Regular cardiac myocyte (primary cell): ENCODE measurements around the gene MAGEL2. TPM values are rescaled to one million over a fixed set of nuclear protein-coding genes. Genes with fewer than 3 reads are reported as not detected.

Experiments used
- total RNA-seq: library from RNA; depleted of rRNA; stranded (reverse); fragments of >200 nt; gene quantifications from 2 replicates; pipeline ENCODE4 v1.2.3, GENCODE V29; 2014

The MAGEL2 gene
- under 0.01 TPM in 2 replicates for total RNA-seq

DNA sequence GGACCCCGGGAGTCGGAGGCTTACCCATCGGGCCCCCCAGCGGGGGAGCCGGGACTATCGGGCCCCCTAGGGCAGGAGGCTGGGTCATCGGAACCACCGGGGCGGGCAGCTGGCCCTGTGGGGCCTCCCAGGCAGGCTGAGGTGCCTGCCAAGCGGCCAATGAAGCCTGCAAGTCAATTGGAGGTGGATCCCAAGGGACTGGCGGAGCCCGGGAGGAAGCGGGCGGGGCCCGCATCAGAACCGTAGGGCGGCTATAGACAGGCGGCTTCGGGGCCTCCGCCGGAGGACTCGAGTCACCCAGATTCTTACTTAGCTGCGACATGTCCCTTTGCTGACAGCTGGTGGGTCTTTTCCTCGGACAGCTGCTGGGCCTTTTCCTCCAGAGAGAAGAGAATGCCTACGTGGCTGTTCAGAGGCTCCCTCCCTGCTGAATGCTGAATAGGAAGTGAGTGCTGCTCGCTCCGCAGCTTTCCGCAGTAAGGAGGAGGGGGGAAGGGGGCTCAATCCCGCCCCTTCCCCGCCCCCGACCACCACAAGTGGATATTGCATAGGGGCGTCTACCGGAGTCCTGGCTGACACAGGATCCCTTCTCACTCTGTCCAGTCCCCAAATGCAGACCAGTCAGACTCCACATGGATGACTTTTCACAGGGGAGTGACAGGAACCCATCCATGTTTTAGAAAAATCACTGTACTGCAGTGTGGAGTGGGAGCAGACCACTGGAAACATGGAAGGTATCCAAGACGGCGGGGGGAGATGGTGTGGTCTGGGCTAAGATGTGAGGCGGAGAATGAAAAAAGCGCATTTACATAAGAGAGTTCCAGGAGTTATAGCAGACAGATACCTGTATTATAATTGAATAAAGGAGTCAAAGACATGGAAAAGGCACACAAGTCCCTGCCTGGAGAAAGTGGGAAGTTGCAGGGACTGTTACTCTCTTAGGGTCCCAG, at the start of gene MAGEL2:
Gene MAGEL2, minus strand, starts transcription at position 447 of the 950 bp plus-strand sequence. Its CDS starts 125 bp downstream, at position 322.

DNA sequence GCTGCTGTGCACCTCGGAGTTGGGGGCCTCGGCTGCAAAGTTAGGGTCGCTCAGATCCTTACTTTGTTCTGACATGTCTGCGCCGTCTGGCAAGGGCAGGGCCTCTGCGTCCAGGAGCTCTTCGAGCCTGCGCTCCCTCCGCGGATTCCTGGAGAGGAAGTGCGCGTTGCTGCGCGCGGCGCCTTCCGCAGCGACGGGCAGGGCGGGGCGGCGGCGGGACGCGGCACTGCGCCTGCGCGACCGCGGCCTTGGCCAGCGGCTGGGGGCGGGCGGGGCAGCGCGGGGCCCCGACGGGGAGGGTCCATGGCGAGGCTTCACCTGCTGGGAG, 39.4 kb upstream of the MAGEL2 start, which contains the start of gene NDN:
Gene NDN, minus strand, starts transcription at position 163 of the 328 bp plus-strand sequence. Its CDS starts 88 bp downstream, at position 75.

Other genes starting within 250 kb of the MAGEL2 start
- gene GOLGA6L2, start 200.6 kb downstream of the MAGEL2 start, total RNA-seq = not detected in 2 replicates
- gene MKRN3, start 82.2 kb downstream of the MAGEL2 start, total RNA-seq = under 0.01 and 0.19 TPM in 2 replicates
- gene NDN, start 39.4 kb upstream of the MAGEL2 start, total RNA-seq = 43.7 and 59.8 TPM in 2 replicates